ENCODE measurements around the gene SH3TC2. TPM values are rescaled to one million over a fixed set of nuclear protein-coding genes. Genes with fewer than 3 reads are reported as not detected.
"Not testable (repeated sequence)": the region's sequence is repeated elsewhere in the genome, so short reads cannot be mapped to it uniquely, and the experiment has no call there.

The SH3TC2 gene
- total RNA-seq, 2 donors from 2014 or later = 0.27 to 0.75 TPM

GRCh38 chr5:149079883-149080282 is 17.0 kb upstream of the SH3TC2 start:
- Histone ChIP-seq H3K27me3 (ENCODE audit: control insufficient read depth, insufficient read depth, low read length, poor library complexity, severe bottlenecking) (peaks cover 12% of the 10 kb centered on the region), H3K4me3 (ENCODE audit: low read length) (no peak overlapping the region), H3K9ac (ENCODE audit: extremely low read depth, low read length, poor library complexity, severe bottlenecking) (no peak overlapping the region), H3K27ac (ENCODE audit: low read depth, low read length) (no peak overlapping the region), H3K36me3 (ENCODE audit: control insufficient read depth, insufficient read depth, low read length) (no peaks in the 10 kb centered on the region), H3K9me3 (ENCODE audit: control insufficient read depth, low read length) (peaks cover 6% of the 10 kb centered on the region), H3K4me1 (ENCODE audit: control insufficient read depth, insufficient read depth, low read length) (no peaks in the 10 kb centered on the region)
- no peak for TF ChIP-seq CTCF (conservative IDR thresholded peaks at IDR 0.05)
- Mint-ChIP-seq H3K36me3 (ENCODE audit: low read depth) (no peaks in the 10 kb centered on the region), H3K9me3 (peaks cover 9% of the 10 kb centered on the region), H3K4me1 (peaks cover 8% of the 10 kb centered on the region), H3K27me3 (ENCODE audit: insufficient read depth) (peaks cover 24% of the 10 kb centered on the region), H3K27ac (no peak overlapping the region), H3K4me3 (no peak overlapping the region)
- no peak for DNase-seq

- H3K4me3 Mint-ChIP-seq; H3K4me1 ChIP-seq (ENCODE audit: control insufficient read depth, insufficient read depth, low read length); H3K9me3 Mint-ChIP-seq; H3K9me3 ChIP-seq (ENCODE audit: control insufficient read depth, low read length); H3K36me3 Mint-ChIP-seq (ENCODE audit: low read depth); H3K27ac Mint-ChIP-seq; DNase-seq; H3K4me1 Mint-ChIP-seq; H3K9ac ChIP-seq (ENCODE audit: extremely low read depth, low read length, poor library complexity, severe bottlenecking); H3K27me3 ChIP-seq (ENCODE audit: control insufficient read depth, insufficient read depth, low read length, poor library complexity, severe bottlenecking); H3K4me3 ChIP-seq (ENCODE audit: low read length); H3K36me3 ChIP-seq (ENCODE audit: control insufficient read depth, insufficient read depth, low read length); H3K27ac ChIP-seq (ENCODE audit: low read depth, low read length): not testable (repeated sequence)
- H3K27me3 Mint-ChIP-seq (ENCODE audit: insufficient read depth) = peaks cover 28% of the 10 kb centered on the region
These were observed 11.2 kb upstream of the SH3TC2 start for GRCh38 chr5:149074071-149074470.

- Mint-ChIP-seq H3K27ac (no peak overlapping the region), H3K4me3 (no peak overlapping the region), H3K4me1 (no peaks in the 10 kb centered on the region), H3K36me3 (ENCODE audit: low read depth) (no peaks in the 10 kb centered on the region), H3K9me3 (peaks cover 5% of the 10 kb centered on the region), H3K27me3 (ENCODE audit: insufficient read depth) (peaks cover 28% of the 10 kb centered on the region)
- Histone ChIP-seq H3K27ac (ENCODE audit: low read depth, low read length) (no peak overlapping the region), H3K36me3 (ENCODE audit: control insufficient read depth, insufficient read depth, low read length) (no peaks in the 10 kb centered on the region), H3K9ac (ENCODE audit: extremely low read depth, low read length, poor library complexity, severe bottlenecking) (no peak overlapping the region), H3K27me3 (ENCODE audit: control insufficient read depth, insufficient read depth, low read length, poor library complexity, severe bottlenecking) (peaks cover 6% of the 10 kb centered on the region), H3K4me1 (ENCODE audit: control insufficient read depth, insufficient read depth, low read length) (no peaks in the 10 kb centered on the region), H3K4me3 (ENCODE audit: low read length) (no peak overlapping the region), H3K9me3 (ENCODE audit: control insufficient read depth, low read length) (no peaks in the 10 kb centered on the region)
- no peak for TF ChIP-seq CTCF (conservative IDR thresholded peaks at IDR 0.05)
- DNase-seq = no peak
- WGBS, 2 experiments (ENCODE audit: insufficient coverage in 1 of 2, insufficient read length in 1 of 2) = 93% methylated on average over 1 of the region's 1 CpG; no CpG with 5 or more reads in 1 of the 2 experiments
These were observed 10.4 kb upstream of the SH3TC2 start for GRCh38 chr5:149073213-149073612.

- no peak overlapping the region for H3K27ac ChIP-seq (ENCODE audit: low read depth, low read length)
These were observed 9.9 kb upstream of the SH3TC2 start for GRCh38 chr5:149072791-149073190.

More at GRCh38 chr5:149072791-149073190, 9.9 kb upstream of the SH3TC2 start:
- DNase-seq = no peak
- H3K36me3 ChIP-seq (ENCODE audit: control insufficient read depth, insufficient read depth, low read length) = no peaks in the 10 kb centered on the region
- H3K27ac Mint-ChIP-seq = no peak overlapping the region
- H3K27me3 ChIP-seq (ENCODE audit: control insufficient read depth, insufficient read depth, low read length, poor library complexity, severe bottlenecking) = peaks cover 6% of the 10 kb centered on the region
- no peak overlapping the region for H3K9ac ChIP-seq (ENCODE audit: extremely low read depth, low read length, poor library complexity, severe bottlenecking)
- peaks cover 27% of the 10 kb centered on the region for H3K27me3 Mint-ChIP-seq (ENCODE audit: insufficient read depth)
- WGBS, 2 experiments (ENCODE audit: insufficient coverage in 1 of 2, insufficient read length in 1 of 2) = 97% methylated on average over 2 of the region's 2 CpGs; no CpG with 5 or more reads in 1 of the 2 experiments
- TF ChIP-seq CTCF (conservative IDR thresholded peaks at IDR 0.05) = no peak
- no peaks in the 10 kb centered on the region for H3K4me1 Mint-ChIP-seq
- no peaks in the 10 kb centered on the region for H3K4me1 ChIP-seq (ENCODE audit: control insufficient read depth, insufficient read depth, low read length)
- peaks cover 4% of the 10 kb centered on the region for H3K9me3 Mint-ChIP-seq
- H3K36me3 Mint-ChIP-seq (ENCODE audit: low read depth) = no peaks in the 10 kb centered on the region
- H3K4me3 Mint-ChIP-seq = no peak overlapping the region
- H3K9me3 ChIP-seq (ENCODE audit: control insufficient read depth, low read length) = no peaks in the 10 kb centered on the region
- no peak overlapping the region for H3K4me3 ChIP-seq (ENCODE audit: low read length)

Data from endodermal cell (in vitro differentiated cells).